ENCODE measurements around the gene SLC39A11. TPM values are rescaled to one million over a fixed set of nuclear protein-coding genes. Genes with fewer than 3 reads are reported as not detected.

Gene SLC39A11
- polyA plus RNA-seq, 3 donors: 16.6 to 27.9 (median 26.6) TPM

- H3K9me3 ChIP-seq (replicated peaks in 1 of 2; ENCODE audit: control insufficient read depth in 1 of 2, insufficient read depth in 1 of 2, low read length in 2 of 2): no peaks in the 10 kb centered on the region
- Mint-ChIP-seq H3K27me3 (ENCODE audit: low read depth in 3 of 3) (peaks cover 0 to 3% (median 2%) of the 10 kb centered on the region in 3 donors), H3K4me1 (peaks cover 37% of the 10 kb centered on the region), H3K27ac (peak overlapping the region; percentile 28 to 94 (median 80)), H3K4me3 (peak overlapping the region in 1 of 2 donors; percentile 24), H3K36me3 (peaks cover 6 to 23% of the 10 kb centered on the region in 2 donors), H3K9me3 (peaks cover 2 to 19% (median 8%) of the 10 kb centered on the region in 7 donors)
- H3K4me2 ChIP-seq (replicated peaks; ENCODE audit: extremely low read depth, low read length, poor library complexity, severe bottlenecking): peak overlapping the region; percentile 53
- WGBS (ENCODE audit: insufficient coverage): no CpG with 5 or more reads among the region's 9 CpGs
- intact Hi-C loops (cut with micrococcal nuclease): no loop called here
- H3K9ac ChIP-seq (ENCODE audit: insufficient read depth, low read length, poor library complexity, severe bottlenecking): no peak overlapping the region
- H3K27ac ChIP-seq (ENCODE audit: low read depth in 1 of 2, low read length in 2 of 2): peak overlapping the region; percentile 78 to 80
- DNase-seq: no peak
- no peak overlapping the region for H2AFZ ChIP-seq (ENCODE audit: insufficient read depth, low read depth, low read length, poor library complexity, severe bottlenecking)
- H3K36me3 ChIP-seq (replicated peaks in 1 of 2; ENCODE audit: control insufficient read depth in 1 of 2, insufficient read depth in 2 of 2, low read length in 2 of 2): peaks cover 0 to 2% of the 10 kb centered on the region in 2 donors
- no peak for TF ChIP-seq CTCF (IDR thresholded peaks at IDR 0.05)
- peaks cover 46% of the 10 kb centered on the region for H3K79me2 ChIP-seq (ENCODE audit: insufficient read depth, low read length)
- peak overlapping the region in 1 of 3 experiments; percentile 51 for H3K4me3 ChIP-seq (replicated peaks in 1 of 3; ENCODE audit: low read depth in 2 of 3, low read length in 3 of 3)
- no peaks in the 10 kb centered on the region for H4K20me1 ChIP-seq (ENCODE audit: insufficient read depth, low read length)
- no peaks in the 10 kb centered on the region for H3K27me3 ChIP-seq (ENCODE audit: control insufficient read depth in 2 of 2, insufficient read depth in 2 of 2, low read length in 2 of 2)
- H3K4me1 ChIP-seq (ENCODE audit: control insufficient read depth in 1 of 2, insufficient read depth in 2 of 2, low read length in 2 of 2): peaks cover 28 to 36% of the 10 kb centered on the region in 2 donors
These were observed 113.8 kb downstream of the SLC39A11 start for GRCh38 chr17:72978593-72979218.

- no peak for TF ChIP-seq CTCF (IDR thresholded peaks at IDR 0.05)
- Histone ChIP-seq H3K4me2 (replicated peaks; ENCODE audit: extremely low read depth, low read length, poor library complexity, severe bottlenecking) (peak overlapping the region; percentile 53), H4K20me1 (ENCODE audit: insufficient read depth, low read length) (no peaks in the 10 kb centered on the region), H3K36me3 (replicated peaks in 1 of 2; ENCODE audit: control insufficient read depth in 1 of 2, insufficient read depth in 2 of 2, low read length in 2 of 2) (no peaks in the 10 kb centered on the region), H3K9ac (ENCODE audit: insufficient read depth, low read length, poor library complexity, severe bottlenecking) (peak overlapping the region; percentile 34), H3K4me1 (ENCODE audit: control insufficient read depth in 1 of 2, insufficient read depth in 2 of 2, low read length in 2 of 2) (peaks cover 28 to 36% of the 10 kb centered on the region in 2 donors), H3K27ac (ENCODE audit: low read depth in 1 of 2, low read length in 2 of 2) (peak overlapping the region; percentile 78 to 80), H3K9me3 (replicated peaks in 1 of 2; ENCODE audit: control insufficient read depth in 1 of 2, insufficient read depth in 1 of 2, low read length in 2 of 2) (no peaks in the 10 kb centered on the region), H3K79me2 (ENCODE audit: insufficient read depth, low read length) (peaks cover 53% of the 10 kb centered on the region), H3K27me3 (ENCODE audit: control insufficient read depth in 2 of 2, insufficient read depth in 2 of 2, low read length in 2 of 2) (no peaks in the 10 kb centered on the region), H2AFZ (ENCODE audit: insufficient read depth, low read depth, low read length, poor library complexity, severe bottlenecking) (peak overlapping the region; percentile 13), H3K4me3 (replicated peaks in 1 of 3; ENCODE audit: low read depth in 2 of 3, low read length in 3 of 3) (peak overlapping the region in 1 of 3 experiments; percentile 51)
- Mint-ChIP-seq H3K27me3 (ENCODE audit: low read depth in 3 of 3) (peaks cover 0 to 3% (median 0%) of the 10 kb centered on the region in 3 donors), H3K27ac (peak overlapping the region; percentile 75 to 94 (median 83)), H3K9me3 (peaks cover 2 to 19% (median 8%) of the 10 kb centered on the region in 7 donors), H3K4me1 (peaks cover 39% of the 10 kb centered on the region), H3K4me3 (peak overlapping the region; percentile 55 to 65), H3K36me3 (peaks cover 9 to 29% of the 10 kb centered on the region in 2 donors)
- intact Hi-C loops (cut with micrococcal nuclease): no loop called here
- 54% methylated on average over 7 of the region's 20 CpGs for WGBS (ENCODE audit: insufficient coverage)
- DNase-seq: peak; percentile 18 to 71 (median 34)
These were observed 114.6 kb downstream of the SLC39A11 start for GRCh38 chr17:72977771-72978417.
